Adrenal gland (tissue), 5 donors: ENCODE results near the gene RNF31.

Source experiments
- POLR2A ChIP-seq, 2 donors: fragments of 450-650 bp; IDR thresholded peaks; one replicate each; pipeline ENCODE4 v1.6.1; 2017; ENCODE audit warnings: antibody characterized with exemption in 2 of 2, mild to moderate bottlenecking in 2 of 2, moderate library complexity in 1 of 2
- TF ChIP-seq, protein P1 (sequence below), 6 experiments: fragments of 450-650 bp in 4 of 6; fragments of 200-600 bp in 2 of 6; sonication (generic) in 1 of 6; IDR thresholded peaks; 1 replicate in 5 of 6; 2 replicates in 1 of 6; pipeline versions ENCODE4 v1.5.1 to v1.8.0; 2016 to 2021; ENCODE audit warnings: antibody characterized with exemption in 6 of 6, mild to moderate bottlenecking in 2 of 6, moderate library complexity in 1 of 6
- donor health status: DM: no; HTN: no; CAD: no.

GRCh38 chr14:24176599-24176998 lies 29.3 kb downstream of the RNF31 start:
- TF ChIP-seq, protein P1, sequence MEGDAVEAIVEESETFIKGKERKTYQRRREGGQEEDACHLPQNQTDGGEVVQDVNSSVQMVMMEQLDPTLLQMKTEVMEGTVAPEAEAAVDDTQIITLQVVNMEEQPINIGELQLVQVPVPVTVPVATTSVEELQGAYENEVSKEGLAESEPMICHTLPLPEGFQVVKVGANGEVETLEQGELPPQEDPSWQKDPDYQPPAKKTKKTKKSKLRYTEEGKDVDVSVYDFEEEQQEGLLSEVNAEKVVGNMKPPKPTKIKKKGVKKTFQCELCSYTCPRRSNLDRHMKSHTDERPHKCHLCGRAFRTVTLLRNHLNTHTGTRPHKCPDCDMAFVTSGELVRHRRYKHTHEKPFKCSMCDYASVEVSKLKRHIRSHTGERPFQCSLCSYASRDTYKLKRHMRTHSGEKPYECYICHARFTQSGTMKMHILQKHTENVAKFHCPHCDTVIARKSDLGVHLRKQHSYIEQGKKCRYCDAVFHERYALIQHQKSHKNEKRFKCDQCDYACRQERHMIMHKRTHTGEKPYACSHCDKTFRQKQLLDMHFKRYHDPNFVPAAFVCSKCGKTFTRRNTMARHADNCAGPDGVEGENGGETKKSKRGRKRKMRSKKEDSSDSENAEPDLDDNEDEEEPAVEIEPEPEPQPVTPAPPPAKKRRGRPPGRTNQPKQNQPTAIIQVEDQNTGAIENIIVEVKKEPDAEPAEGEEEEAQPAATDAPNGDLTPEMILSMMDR (IDR thresholded peaks at IDR 0.05): no peak
- TF ChIP-seq POLR2A (IDR thresholded peaks at IDR 0.05): no peak
